OCI-LY1 (cell line): ENCODE results near the gene CLEC1B.

ENCODE experiments used
- EZH2 ChIP-seq: fragments of 200-600 bp; sonication (generic), shearing (Covaris generic); IDR thresholded peaks from 2 replicates; pipeline ENCODE4 v1.8.0; 2017; ENCODE audit warnings: borderline replicate concordance, mixed run types, mild to moderate bottlenecking, antibody characterized with exemption, low read length, moderate library complexity, mixed read lengths
- TF ChIP-seq, protein P1 (sequence below): fragments of 200-600 bp; sonication (generic), shearing (Covaris generic); IDR thresholded peaks from 2 replicates; pipeline ENCODE4 v1.5.1; 2017; ENCODE audit warnings: mild to moderate bottlenecking, antibody characterized with exemption, low read length, moderate library complexity, mixed read lengths

DNA sequence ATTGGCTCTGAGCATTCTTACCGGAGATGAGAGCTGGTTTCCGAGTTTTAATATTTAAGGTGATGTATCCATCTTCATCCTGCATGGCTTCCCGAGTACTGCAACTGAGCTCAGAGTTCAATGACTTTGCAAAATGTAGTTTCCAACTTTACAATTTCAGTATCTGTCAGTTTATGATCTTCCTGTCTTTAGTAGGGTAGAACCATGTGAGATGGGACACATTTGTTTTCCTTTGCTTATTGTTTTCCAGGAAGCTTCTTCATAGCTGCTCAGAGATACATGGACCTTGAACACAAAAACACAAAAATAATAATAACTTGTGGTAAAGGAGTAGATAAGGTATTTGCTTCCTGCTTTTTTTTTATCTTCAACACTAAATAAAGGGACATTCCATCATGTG lies at the start of gene CLEC1B:
- TF ChIP-seq, protein P1, sequence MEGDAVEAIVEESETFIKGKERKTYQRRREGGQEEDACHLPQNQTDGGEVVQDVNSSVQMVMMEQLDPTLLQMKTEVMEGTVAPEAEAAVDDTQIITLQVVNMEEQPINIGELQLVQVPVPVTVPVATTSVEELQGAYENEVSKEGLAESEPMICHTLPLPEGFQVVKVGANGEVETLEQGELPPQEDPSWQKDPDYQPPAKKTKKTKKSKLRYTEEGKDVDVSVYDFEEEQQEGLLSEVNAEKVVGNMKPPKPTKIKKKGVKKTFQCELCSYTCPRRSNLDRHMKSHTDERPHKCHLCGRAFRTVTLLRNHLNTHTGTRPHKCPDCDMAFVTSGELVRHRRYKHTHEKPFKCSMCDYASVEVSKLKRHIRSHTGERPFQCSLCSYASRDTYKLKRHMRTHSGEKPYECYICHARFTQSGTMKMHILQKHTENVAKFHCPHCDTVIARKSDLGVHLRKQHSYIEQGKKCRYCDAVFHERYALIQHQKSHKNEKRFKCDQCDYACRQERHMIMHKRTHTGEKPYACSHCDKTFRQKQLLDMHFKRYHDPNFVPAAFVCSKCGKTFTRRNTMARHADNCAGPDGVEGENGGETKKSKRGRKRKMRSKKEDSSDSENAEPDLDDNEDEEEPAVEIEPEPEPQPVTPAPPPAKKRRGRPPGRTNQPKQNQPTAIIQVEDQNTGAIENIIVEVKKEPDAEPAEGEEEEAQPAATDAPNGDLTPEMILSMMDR, result no peak
- no peak for TF ChIP-seq EZH2
